ENCODE measurements around the gene COX7A1.

GRCh38 chr19:36196249-36196648 is 44.0 kb upstream of the COX7A1 start:
- TF ChIP-seq, protein P1, sequence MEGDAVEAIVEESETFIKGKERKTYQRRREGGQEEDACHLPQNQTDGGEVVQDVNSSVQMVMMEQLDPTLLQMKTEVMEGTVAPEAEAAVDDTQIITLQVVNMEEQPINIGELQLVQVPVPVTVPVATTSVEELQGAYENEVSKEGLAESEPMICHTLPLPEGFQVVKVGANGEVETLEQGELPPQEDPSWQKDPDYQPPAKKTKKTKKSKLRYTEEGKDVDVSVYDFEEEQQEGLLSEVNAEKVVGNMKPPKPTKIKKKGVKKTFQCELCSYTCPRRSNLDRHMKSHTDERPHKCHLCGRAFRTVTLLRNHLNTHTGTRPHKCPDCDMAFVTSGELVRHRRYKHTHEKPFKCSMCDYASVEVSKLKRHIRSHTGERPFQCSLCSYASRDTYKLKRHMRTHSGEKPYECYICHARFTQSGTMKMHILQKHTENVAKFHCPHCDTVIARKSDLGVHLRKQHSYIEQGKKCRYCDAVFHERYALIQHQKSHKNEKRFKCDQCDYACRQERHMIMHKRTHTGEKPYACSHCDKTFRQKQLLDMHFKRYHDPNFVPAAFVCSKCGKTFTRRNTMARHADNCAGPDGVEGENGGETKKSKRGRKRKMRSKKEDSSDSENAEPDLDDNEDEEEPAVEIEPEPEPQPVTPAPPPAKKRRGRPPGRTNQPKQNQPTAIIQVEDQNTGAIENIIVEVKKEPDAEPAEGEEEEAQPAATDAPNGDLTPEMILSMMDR (IDR thresholded peaks at IDR 0.05; ENCODE audit: insufficient read depth, low read depth, low read length): no peak
- no peak for TF ChIP-seq EZH2 (IDR thresholded peaks at IDR 0.05; ENCODE audit: insufficient read depth, low read length)
